Stimulated activated CD4-positive, alpha-beta T cell treated with anti-CD3 and anti-CD28 coated beads, Interleukin-1b, Interleukin-23, amount 100 ng/mL, for 1 hour (primary cell): Measurements from ENCODE around the gene WDR45.

ENCODE experiments used
- DNase-seq, 2 donors: peaks; one replicate each; pipeline ENCODE4 v3.0.0-alpha.2; 2020; ENCODE audit warnings: low read depth in 2 of 2

The WDR45 gene

DNA sequence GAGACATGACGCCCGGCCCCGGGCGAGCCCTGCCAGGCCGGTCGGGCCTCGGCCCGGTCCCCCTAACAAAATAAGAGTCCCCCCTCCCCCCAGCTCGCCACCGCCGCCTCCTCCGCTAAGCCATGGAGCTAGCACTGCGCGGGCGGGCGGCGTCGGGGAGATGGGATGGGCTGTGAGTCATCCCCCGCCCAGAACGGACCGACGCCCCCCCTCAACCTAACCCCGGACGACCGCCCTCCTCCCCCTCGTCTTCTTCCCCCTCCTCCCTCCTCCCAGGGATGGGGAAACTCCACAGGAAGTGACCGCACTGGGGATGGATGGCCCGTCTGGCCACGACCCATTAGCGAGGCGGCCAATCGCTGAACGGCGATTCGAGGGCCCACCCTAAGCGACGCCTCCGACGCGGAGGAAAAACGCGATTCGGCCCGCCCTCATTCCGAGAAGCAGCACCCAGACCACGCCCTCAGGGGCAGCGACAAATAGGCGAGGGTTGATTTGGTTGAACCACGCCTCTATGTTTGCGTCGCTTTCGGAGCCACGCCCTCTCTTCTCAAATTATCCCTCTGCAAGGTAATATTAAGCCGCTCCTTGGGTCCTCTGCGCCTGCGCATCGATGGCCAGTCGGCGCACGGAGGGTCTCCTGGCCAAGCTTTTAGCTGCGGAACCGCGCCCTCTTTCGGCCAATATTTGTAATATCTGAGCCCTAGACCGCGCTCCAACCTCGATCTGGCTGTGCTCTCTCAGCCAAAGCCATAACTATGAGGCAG, 36.3 kb downstream of the WDR45 start, which contains the start of gene TFE3:
TFE3 (minus strand) TSS at position 138 of the 767 bp plus-strand sequence; CDS start at position 7, 131 bp downstream.
- peak; percentile 82 to 90 for DNase-seq

GRCh38 chrX:49042581-49043219, 37.0 kb downstream of the WDR45 start:
- no peak for DNase-seq

GRCh38 chrX:49041744-49042580, 37.7 kb downstream of the WDR45 start:
- no peak for DNase-seq

- no peak for DNase-seq
These were observed 39.2 kb downstream of the WDR45 start for GRCh38 chrX:49040376-49040955.

- peak in 1 of 2 donors; percentile 10 for DNase-seq
These were observed 39.9 kb downstream of the WDR45 start for GRCh38 chrX:49039598-49040375.

GRCh38 chrX:49037883-49038475, 41.7 kb downstream of the WDR45 start:
- DNase-seq: no peak

GRCh38 chrX:49030283-49030682, 49.4 kb downstream of the WDR45 start:
- no peak for DNase-seq

GRCh38 chrX:49029876-49030275, 49.8 kb downstream of the WDR45 start:
- DNase-seq: no peak
